GM10248 (cell line): Measurements from ENCODE around the gene RNF125.

Experiments
- CTCF ChIA-PET: fragments of 300-600 bp; sonication (Branson Sonifier 250); formaldehyde crosslinking; extraction: SDS; loops from one replicate; lab custom pipeline; 2021; ENCODE audit warnings: antibody characterized with exemption; lab: Yijun Ruan, JAX
- POLR2A ChIA-PET: fragments of 350-650 bp; sonication (Branson Sonifier 250); formaldehyde crosslinking; extraction: SDS; loops from one replicate; lab custom pipeline; 2020; ENCODE audit warnings: antibody characterized with exemption; lab: Yijun Ruan, JAX
- DNase-seq: peaks from one replicate; pipeline ENCODE4 v3.0.0; 2012; ENCODE audit errors: extremely low spot score
- TF ChIP-seq, protein P1 (sequence below): IDR thresholded peaks from 2 replicates; pipeline ENCODE4 v1.5.1; 2012; ENCODE audit warnings: mild to moderate bottlenecking, low read depth; ENCODE audit errors: extremely low read depth, missing control alignments, control extremely low read depth

The RNF125 gene

GRCh38 chr18:32018331-32019250 is at the start of gene RNF125:
Gene RNF125, plus strand, starts transcription at chr18:32018825. Its CDS starts 39 bp downstream, at chr18:32018864.
- POLR2A ChIA-PET = interaction anchor here (0.5 to 1.9 kb wide), 2 partner anchors 76 to 513 kb away, joined by 3 to 9 read pairs; partner anchors contain the start of gene TRAPPC8
- TF ChIP-seq, protein P1, sequence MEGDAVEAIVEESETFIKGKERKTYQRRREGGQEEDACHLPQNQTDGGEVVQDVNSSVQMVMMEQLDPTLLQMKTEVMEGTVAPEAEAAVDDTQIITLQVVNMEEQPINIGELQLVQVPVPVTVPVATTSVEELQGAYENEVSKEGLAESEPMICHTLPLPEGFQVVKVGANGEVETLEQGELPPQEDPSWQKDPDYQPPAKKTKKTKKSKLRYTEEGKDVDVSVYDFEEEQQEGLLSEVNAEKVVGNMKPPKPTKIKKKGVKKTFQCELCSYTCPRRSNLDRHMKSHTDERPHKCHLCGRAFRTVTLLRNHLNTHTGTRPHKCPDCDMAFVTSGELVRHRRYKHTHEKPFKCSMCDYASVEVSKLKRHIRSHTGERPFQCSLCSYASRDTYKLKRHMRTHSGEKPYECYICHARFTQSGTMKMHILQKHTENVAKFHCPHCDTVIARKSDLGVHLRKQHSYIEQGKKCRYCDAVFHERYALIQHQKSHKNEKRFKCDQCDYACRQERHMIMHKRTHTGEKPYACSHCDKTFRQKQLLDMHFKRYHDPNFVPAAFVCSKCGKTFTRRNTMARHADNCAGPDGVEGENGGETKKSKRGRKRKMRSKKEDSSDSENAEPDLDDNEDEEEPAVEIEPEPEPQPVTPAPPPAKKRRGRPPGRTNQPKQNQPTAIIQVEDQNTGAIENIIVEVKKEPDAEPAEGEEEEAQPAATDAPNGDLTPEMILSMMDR = no peak
- CTCF ChIA-PET = interaction anchor here (0.9 to 1.2 kb wide), 4 partner anchors 10 to 90 kb away, joined by 3 to 4 read pairs (median 4); no protein-coding TSS in a partner anchor
- peak; percentile 87 for DNase-seq

- DNase-seq = no peak
- ChIA-PET POLR2A (no interaction called here), CTCF (no interaction called here)
- TF ChIP-seq, protein P1 = no peak
Measured at GRCh38 chr18:31970617-31971016, 48.0 kb upstream of the RNF125 start.

DNA sequence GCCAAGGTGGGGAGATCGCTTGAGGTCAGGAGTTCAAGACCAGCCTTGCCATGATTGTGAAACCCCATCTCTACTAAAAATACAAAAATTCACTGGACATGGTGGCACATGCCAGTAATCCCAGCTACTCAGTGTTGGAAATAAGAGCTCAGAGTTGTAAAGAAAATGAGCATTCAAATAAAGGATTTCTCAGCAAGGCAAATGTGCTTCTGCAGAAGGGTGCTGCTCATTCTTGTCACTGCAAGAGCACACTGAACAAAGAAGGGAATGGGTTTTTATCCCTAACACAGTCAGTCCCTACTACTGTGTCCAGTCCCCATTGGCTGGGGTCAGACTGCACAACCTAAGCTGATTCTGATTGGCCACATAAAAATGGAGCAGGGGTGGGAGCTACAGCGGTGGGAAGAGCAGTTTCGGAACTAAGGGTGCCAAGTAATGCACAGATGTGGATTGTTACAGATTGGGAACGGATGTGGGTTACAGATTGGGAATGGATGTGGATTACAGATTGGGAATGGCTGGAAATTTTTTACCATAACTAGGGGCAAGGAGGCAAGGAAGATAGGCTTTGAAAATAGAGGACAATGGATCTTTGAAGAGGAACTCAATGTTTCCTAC is 44.6 kb upstream of the RNF125 start:
- POLR2A ChIA-PET = interaction anchor here (0.6 kb wide), 1 partner anchor 66 kb away, joined by 8 read pairs; no protein-coding TSS in a partner anchor
- CTCF ChIA-PET = interaction anchor here (4.8 kb wide), 1 partner anchor 12 kb away, joined by 19 read pairs; no protein-coding TSS in a partner anchor
- TF ChIP-seq, protein P1 = no peak
- DNase-seq = no peak

GRCh38 chr18:31976242-31976641 is 42.4 kb upstream of the RNF125 start:
- TF ChIP-seq, protein P1 = no peak
- ChIA-PET CTCF (interaction anchor here (0.8 to 4.8 kb wide), 7 partner anchors 8 to 420 kb away, joined by 3 to 19 read pairs (median 3); no protein-coding TSS in a partner anchor), POLR2A (no interaction called here)
- DNase-seq = no peak

GRCh38 chr18:31977270-31977872 is 41.3 kb upstream of the RNF125 start:
- TF ChIP-seq, protein P1 = peak; percentile 36
- POLR2A ChIA-PET = no interaction called here
- DNase-seq = peak; percentile 24
- CTCF ChIA-PET = interaction anchor here (0.8 to 4.8 kb wide), 7 partner anchors 9 to 421 kb away, joined by 3 to 19 read pairs (median 3); no protein-coding TSS in a partner anchor

DNA sequence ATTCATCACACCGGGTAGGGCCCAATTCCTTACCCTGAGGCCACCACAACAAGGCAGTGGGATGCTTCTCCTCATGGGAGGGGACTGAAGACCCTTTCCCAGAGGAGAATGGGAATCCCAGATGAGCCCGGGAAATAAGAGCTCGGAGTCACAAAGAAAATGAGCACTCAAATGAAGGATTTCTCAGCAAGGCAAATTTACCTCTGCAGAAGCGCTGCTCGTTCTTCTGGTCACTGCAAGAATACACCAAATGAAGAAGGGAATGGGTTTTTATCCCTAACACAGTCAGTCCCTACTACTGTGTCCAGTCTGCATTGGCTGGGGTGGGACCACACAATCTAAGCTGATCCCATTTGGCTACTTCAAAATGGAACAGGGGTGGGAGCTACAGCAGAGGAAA is 40.0 kb upstream of the RNF125 start:
- TF ChIP-seq, protein P1 = no peak
- ChIA-PET CTCF (no interaction called here), POLR2A (no interaction called here)
- no peak for DNase-seq
